HUES64 (cell line): Measurements from ENCODE around the gene MED12L.

Experiments used
- H3K27ac ChIP-seq: 2 replicates; pipeline ENCODE4 v1.7.0; 2013; ENCODE audit warnings: low read depth, low read length, inconsistent platforms
- H3K27me3 ChIP-seq: 2 replicates; pipeline ENCODE4 v1.6.1; 2013; ENCODE audit warnings: mild to moderate bottlenecking, low read length; ENCODE audit not compliant: insufficient read depth
- H3K36me3 ChIP-seq: 2 replicates; pipeline ENCODE4 v1.6.1; 2013; ENCODE audit warnings: mild to moderate bottlenecking, low read length; ENCODE audit not compliant: insufficient read depth
- H3K4me1 ChIP-seq: 2 replicates; pipeline ENCODE4 v1.6.1; 2013; ENCODE audit warnings: mild to moderate bottlenecking, low read length, moderate library complexity; ENCODE audit not compliant: insufficient read depth
- H3K4me3 ChIP-seq: 2 replicates; pipeline ENCODE4 v1.5.1; 2013; ENCODE audit warnings: mild to moderate bottlenecking, low read length, moderate library complexity
- H3K9ac ChIP-seq: 2 replicates; pipeline ENCODE4 v1.6.1; 2013; ENCODE audit warnings: mild to moderate bottlenecking, low read depth, low read length
- H3K9me3 ChIP-seq: 2 replicates; pipeline ENCODE4 v1.6.1; 2013; ENCODE audit warnings: low read depth, low read length; ENCODE audit not compliant: insufficient read depth
- WGBS: fragments of 150-250, 120-280 bp; methylation state at CpG from one replicate; pipeline ENCODE4 v1.1.7; 2013; ENCODE audit warnings: missing lambda C conversion rate; 5-methylcytosine and 5-hydroxymethylcytosine counted together

Gene MED12L

GRCh38 chr3:151483488-151483887 lies 398.0 kb downstream of the MED12L start:
- Histone ChIP-seq H3K9ac (no peak overlapping the region), H3K36me3 (no peaks in the 10 kb centered on the region), H3K9me3 (no peaks in the 10 kb centered on the region), H3K4me1 (peaks cover 7% of the 10 kb centered on the region), H3K4me3 (no peak overlapping the region), H3K27me3 (no peaks in the 10 kb centered on the region), H3K27ac (no peak overlapping the region)
- 100% methylated on average over 1 of the region's 1 CpG for WGBS

GRCh38 chr3:151483961-151484520 lies 398.6 kb downstream of the MED12L start:
- 87% methylated on average over 6 of the region's 6 CpGs for WGBS
- Histone ChIP-seq H3K4me1 (peaks cover 2% of the 10 kb centered on the region), H3K36me3 (no peaks in the 10 kb centered on the region), H3K4me3 (no peak overlapping the region), H3K27me3 (no peaks in the 10 kb centered on the region), H3K9ac (no peak overlapping the region), H3K9me3 (no peaks in the 10 kb centered on the region), H3K27ac (no peak overlapping the region)
